GM12878 (cell line): Measurements from ENCODE around the gene SIK2.

ENCODE experiments used
- ATF3 ChIP-seq: IDR thresholded peaks from 2 replicates; pipeline ENCODE4 v1.6.1; 2011; ENCODE audit warnings: low read depth, mild to moderate bottlenecking, low read length, moderate library complexity, borderline replicate concordance; ENCODE audit errors: extremely low read depth
- CHD2 ChIP-seq: IDR thresholded peaks from 2 replicates; pipeline ENCODE4 v1.6.1; 2011; ENCODE audit warnings: low read depth, low read length, improper control_type of control experiment, borderline replicate concordance
- CTCF ChIP-seq, 3 experiments: IDR thresholded peaks in 2 of 3; conservative IDR thresholded peaks in 1 of 3; 2 replicates each; pipeline ENCODE4 v1.5.1; 2011; ENCODE audit warnings: low read depth in 3 of 3, low read length in 3 of 3, mild to moderate bottlenecking in 3 of 3, control low read depth in 2 of 3, moderate library complexity in 2 of 3, inconsistent platforms in 1 of 3, mixed read lengths in 1 of 3; ENCODE audit not compliant: control insufficient read depth in 2 of 3, insufficient read depth in 1 of 3; ENCODE audit errors: extremely low read depth in 1 of 3
- ESRRA ChIP-seq: IDR thresholded peaks from 2 replicates; pipeline ENCODE4 v1.6.1; 2012; ENCODE audit warnings: mild to moderate bottlenecking, low read length, improper control_type of control experiment
- HDAC6 ChIP-seq: fragments of 200-600 bp; sonication (generic); IDR thresholded peaks from one replicate; pipeline ENCODE4 v1.8.0; 2017; ENCODE audit warnings: antibody characterized with exemption; ENCODE audit not compliant: unreplicated experiment
- JUND ChIP-seq: IDR thresholded peaks from 2 replicates; pipeline ENCODE4 v1.6.1; 2012; ENCODE audit warnings: low read depth, mild to moderate bottlenecking, low read length, improper control_type of control experiment, moderate library complexity
- RAD21 ChIP-seq: IDR thresholded peaks from 2 replicates; pipeline ENCODE4 v1.6.1; 2011; ENCODE audit warnings: mild to moderate bottlenecking, low read depth, low read length, moderate library complexity; ENCODE audit not compliant: insufficient read depth

GRCh38 chr11:111671383-111671782, 69.1 kb downstream of the SIK2 start:
- no peak for TF ChIP-seq ATF3
- no peak for TF ChIP-seq CTCF (IDR thresholded peaks at IDR 0.05 in 2 of 3, conservative IDR thresholded peaks at IDR 0.05 in 1 of 3; ENCODE audit: control insufficient read depth in 2 of 3, extremely low read depth in 1 of 3, insufficient read depth in 1 of 3, low read depth in 3 of 3, low read length in 3 of 3)
- TF ChIP-seq RAD21, result no peak
- TF ChIP-seq JUND, result no peak
- TF ChIP-seq CHD2, result no peak
- TF ChIP-seq ESRRA, result no peak
- TF ChIP-seq HDAC6, result no peak
